Mesenchymal stem cell (in vitro differentiated cells and primary cell): ENCODE results near the gene RNF17.

ENCODE experiments used
- DNase-seq: peaks from one replicate; pipeline ENCODE4 v3.0.0-alpha.2; 2013
- H2AFZ ChIP-seq: one replicate; pipeline ENCODE4 v1.6.1; 2013; ENCODE audit warnings: low read depth, mild to moderate bottlenecking, control low read depth, inconsistent platforms, low read length, moderate library complexity
- H2AK5ac ChIP-seq: 2 replicates; pipeline ENCODE4 v1.6.1; 2013; ENCODE audit warnings: low read length, moderate library complexity, mild to moderate bottlenecking, inconsistent platforms; ENCODE audit not compliant: severe bottlenecking
- H2BK120ac ChIP-seq: one replicate; pipeline ENCODE4 v1.6.1; 2013; ENCODE audit warnings: low read depth, mild to moderate bottlenecking, inconsistent platforms, low read length, moderate library complexity
- H2BK12ac ChIP-seq, 2 experiments: one replicate each; pipeline ENCODE4 v1.6.1; 2013; ENCODE audit warnings: inconsistent platforms in 2 of 2, low read length in 2 of 2, mild to moderate bottlenecking in 2 of 2, moderate library complexity in 2 of 2, control low read depth in 1 of 2
- H2BK15ac ChIP-seq: one replicate; pipeline ENCODE4 v1.6.1; 2013; ENCODE audit warnings: mild to moderate bottlenecking, low read depth, inconsistent platforms; ENCODE audit not compliant: poor library complexity, severe bottlenecking
- H2BK5ac ChIP-seq: 2 replicates; pipeline ENCODE4 v1.6.1; 2013; ENCODE audit warnings: low read depth, mild to moderate bottlenecking, low read length, control low read depth, inconsistent platforms; ENCODE audit not compliant: poor library complexity, severe bottlenecking
- H3K14ac ChIP-seq, 2 experiments: one replicate each; pipeline ENCODE4 v1.6.1; 2013; ENCODE audit warnings: inconsistent platforms in 2 of 2, low read length in 2 of 2, control low read depth in 1 of 2, mild to moderate bottlenecking in 1 of 2, moderate library complexity in 1 of 2
- H3K18ac ChIP-seq, 2 experiments: one replicate each; pipeline ENCODE4 v1.6.1; 2013; ENCODE audit warnings: inconsistent platforms in 2 of 2, low read length in 2 of 2, control low read depth in 1 of 2, low read depth in 1 of 2, mild to moderate bottlenecking in 1 of 2
- H3K23ac ChIP-seq, 2 experiments: one replicate each; pipeline ENCODE4 v1.6.1; 2013; ENCODE audit warnings: inconsistent platforms in 2 of 2, low read length in 2 of 2, mild to moderate bottlenecking in 2 of 2, moderate library complexity in 2 of 2, control low read depth in 1 of 2
- H3K27ac ChIP-seq: 2 replicates; pipeline ENCODE4 v1.5.1; 2013; ENCODE audit warnings: mild to moderate bottlenecking, moderate library complexity, low read length, control low read depth, inconsistent platforms; ENCODE audit not compliant: poor library complexity, severe bottlenecking
- H3K27me3 ChIP-seq, 2 experiments: 2 replicates each; pipeline versions ENCODE4 v1.6.1 to v1.7.0; 2013; ENCODE audit warnings: low read length in 2 of 2, mild to moderate bottlenecking in 2 of 2, moderate library complexity in 2 of 2, control low read depth in 1 of 2, inconsistent platforms in 1 of 2; ENCODE audit not compliant: control insufficient read depth in 1 of 2, insufficient read depth in 1 of 2
- H3K36me3 ChIP-seq, 2 experiments: 2 replicates each; pipeline versions ENCODE4 v1.6.1 to v1.7.0; 2013; ENCODE audit warnings: low read length in 2 of 2, control low read depth in 1 of 2, inconsistent platforms in 1 of 2, low read depth in 1 of 2, mild to moderate bottlenecking in 1 of 2; ENCODE audit not compliant: insufficient read depth in 2 of 2, control insufficient read depth in 1 of 2
- H3K4ac ChIP-seq, 2 experiments: one replicate each; pipeline ENCODE4 v1.6.1; 2013; ENCODE audit warnings: inconsistent platforms in 2 of 2, low read length in 2 of 2, mild to moderate bottlenecking in 2 of 2, moderate library complexity in 2 of 2, control low read depth in 1 of 2, low read depth in 1 of 2
- H3K4me1 ChIP-seq: 2 replicates; pipeline ENCODE4 v1.6.1; 2013; ENCODE audit warnings: low read depth, low read length, control low read depth; ENCODE audit not compliant: control insufficient read depth, insufficient read depth
- H3K4me2 ChIP-seq: 2 replicates; pipeline ENCODE4 v1.6.1; 2013; ENCODE audit warnings: low read length, mild to moderate bottlenecking, inconsistent platforms; ENCODE audit not compliant: poor library complexity, severe bottlenecking
- H3K4me3 ChIP-seq, 2 experiments: 2 replicates each; pipeline versions ENCODE4 v1.5.1 to v1.7.0; 2013; ENCODE audit warnings: low read length in 2 of 2, mild to moderate bottlenecking in 2 of 2, control low read depth in 1 of 2, low read depth in 1 of 2; ENCODE audit not compliant: insufficient read depth in 1 of 2
- H3K79me1 ChIP-seq: replicated peaks from 2 replicates; pipeline ENCODE4 v1.6.1; 2013; ENCODE audit warnings: mild to moderate bottlenecking, control low read depth, low read length, inconsistent platforms; ENCODE audit not compliant: poor library complexity, severe bottlenecking
- H3K9ac ChIP-seq: 2 replicates; pipeline ENCODE4 v1.7.0; 2013; ENCODE audit warnings: mild to moderate bottlenecking, low read length, moderate library complexity
- H3K9me3 ChIP-seq: 2 replicates; pipeline ENCODE4 v1.7.0; 2013; ENCODE audit warnings: mild to moderate bottlenecking, low read length; ENCODE audit not compliant: control insufficient read depth
- H4K8ac ChIP-seq: one replicate; pipeline ENCODE4 v1.6.1; 2013; ENCODE audit warnings: inconsistent platforms, mild to moderate bottlenecking, low read length, moderate library complexity
- H4K91ac ChIP-seq: one replicate; pipeline ENCODE4 v1.6.1; 2013; ENCODE audit warnings: mild to moderate bottlenecking, low read length, inconsistent platforms
- WGBS: methylation state at CpG from one replicate; pipeline ENCODE4 v1.1.7; 2013; ENCODE audit warnings: mixed read lengths; 5-methylcytosine and 5-hydroxymethylcytosine counted together

Gene RNF17

DNA sequence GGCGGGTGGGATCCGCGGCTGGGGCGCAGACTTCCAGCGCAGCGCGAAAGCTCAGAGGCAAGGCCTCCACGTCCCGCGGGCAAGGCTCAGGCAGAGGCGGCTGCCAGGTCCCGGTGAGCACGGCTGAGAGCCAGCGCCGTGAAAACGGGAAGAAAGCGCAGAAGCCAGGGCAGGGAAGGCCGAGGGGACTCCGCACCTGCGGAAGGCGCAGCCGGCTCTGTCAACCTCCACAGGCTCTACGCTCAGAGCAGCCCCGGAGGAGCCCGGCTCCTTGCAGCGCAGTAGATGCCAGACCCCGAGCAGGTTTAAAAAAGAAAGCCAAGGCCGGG is 131.0 kb downstream of the RNF17 start:
- H3K27me3 ChIP-seq, result no peaks in the 10 kb centered on the region
- no peak overlapping the region for H3K14ac ChIP-seq
- H3K27ac ChIP-seq, result no peak overlapping the region
- H3K79me1 ChIP-seq, result peaks cover 16% of the 10 kb centered on the region
- no peak overlapping the region for H2BK120ac ChIP-seq
- H2BK12ac ChIP-seq, result no peak overlapping the region
- H2AFZ ChIP-seq, result no peak overlapping the region
- peak overlapping the region; percentile 17 for H4K8ac ChIP-seq
- peaks cover 13 to 32% of the 10 kb centered on the region in 2 experiments for H3K36me3 ChIP-seq
- no peak overlapping the region for H3K18ac ChIP-seq
- no peak overlapping the region for H2BK15ac ChIP-seq
- no peak for DNase-seq
- no peak overlapping the region for H2AK5ac ChIP-seq
- no peak overlapping the region for H3K9ac ChIP-seq
- H3K4me2 ChIP-seq, result no peak overlapping the region
- H3K4me3 ChIP-seq, result no peak overlapping the region
- no peaks in the 10 kb centered on the region for H3K9me3 ChIP-seq
- no peak overlapping the region for H2BK5ac ChIP-seq
- no peak overlapping the region for H3K4ac ChIP-seq
- peaks cover 3% of the 10 kb centered on the region for H3K4me1 ChIP-seq
- WGBS, result 98% methylated on average over 28 of the region's 28 CpGs
- no peak overlapping the region for H3K23ac ChIP-seq
- H4K91ac ChIP-seq, result no peak overlapping the region

DNA sequence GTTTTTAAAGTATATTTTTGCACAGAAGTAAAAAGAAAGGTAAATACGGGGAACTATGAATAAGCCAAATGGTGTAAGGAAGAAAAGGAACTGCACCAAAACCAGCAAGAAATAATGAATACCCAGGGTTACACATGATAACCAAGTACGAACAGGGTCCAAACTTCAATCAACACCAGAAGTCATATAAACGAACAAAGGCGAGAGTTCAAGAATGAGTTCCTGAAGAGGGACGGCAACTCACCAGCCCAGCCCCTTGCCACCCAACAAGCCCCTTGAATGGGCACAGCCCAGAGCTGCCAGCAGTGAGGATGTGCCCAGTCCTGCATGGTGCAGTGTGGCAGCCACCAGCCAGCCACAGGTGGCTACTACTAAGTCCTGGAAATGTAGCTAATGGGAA is 132.1 kb downstream of the RNF17 start:
- Histone ChIP-seq H2BK5ac (no peak overlapping the region), H2AFZ (no peak overlapping the region), H3K4me2 (no peak overlapping the region), H3K27ac (no peak overlapping the region), H3K9me3 (no peaks in the 10 kb centered on the region), H3K23ac (no peak overlapping the region), H3K4me1 (peaks cover 3% of the 10 kb centered on the region), H2BK15ac (no peak overlapping the region), H2AK5ac (no peak overlapping the region), H3K4me3 (no peak overlapping the region), H4K91ac (no peak overlapping the region), H3K9ac (no peak overlapping the region), H4K8ac (no peak overlapping the region), H3K36me3 (peaks cover 9 to 25% of the 10 kb centered on the region in 2 experiments), H2BK12ac (no peak overlapping the region), H3K18ac (no peak overlapping the region), H3K14ac (no peak overlapping the region), H2BK120ac (no peak overlapping the region), H3K27me3 (no peaks in the 10 kb centered on the region), H3K4ac (no peak overlapping the region), H3K79me1 (peaks cover 14% of the 10 kb centered on the region)
- WGBS, result 99% methylated on average over 5 of the region's 5 CpGs
- DNase-seq, result no peak

DNA sequence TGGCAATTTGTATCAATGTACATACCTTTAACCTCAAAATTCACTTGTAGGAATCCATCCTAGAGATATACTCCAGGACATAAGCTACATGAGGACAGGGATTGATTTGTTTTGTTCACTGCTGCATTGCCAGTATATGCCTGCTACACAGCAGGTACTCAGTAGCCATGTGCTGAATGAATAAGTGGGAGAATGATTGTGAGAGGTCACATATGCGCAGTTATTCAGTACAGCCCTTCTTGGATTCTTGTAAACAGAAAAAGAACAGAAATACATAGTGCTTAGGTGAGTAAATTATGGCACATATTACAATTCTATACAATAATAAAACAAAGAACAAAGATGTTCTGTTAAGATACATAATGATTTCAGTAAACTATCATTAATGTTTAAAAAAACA is 133.3 kb downstream of the RNF17 start:
- Histone ChIP-seq H2AK5ac (no peak overlapping the region), H2BK12ac (no peak overlapping the region), H2BK120ac (no peak overlapping the region), H3K23ac (no peak overlapping the region), H3K4ac (no peak overlapping the region), H2AFZ (no peak overlapping the region), H3K27me3 (no peaks in the 10 kb centered on the region), H4K8ac (no peak overlapping the region), H3K18ac (no peak overlapping the region), H2BK15ac (no peak overlapping the region), H2BK5ac (no peak overlapping the region), H3K9me3 (no peaks in the 10 kb centered on the region), H4K91ac (no peak overlapping the region), H3K4me3 (no peak overlapping the region), H3K14ac (no peak overlapping the region), H3K9ac (no peak overlapping the region), H3K79me1 (peaks cover 13% of the 10 kb centered on the region), H3K27ac (no peak overlapping the region), H3K4me1 (peaks cover 3% of the 10 kb centered on the region), H3K36me3 (peaks cover 6 to 16% of the 10 kb centered on the region in 2 experiments), H3K4me2 (no peak overlapping the region)
- no peak for DNase-seq
- no CpG with 5 or more reads among the region's 1 CpG for WGBS

DNA sequence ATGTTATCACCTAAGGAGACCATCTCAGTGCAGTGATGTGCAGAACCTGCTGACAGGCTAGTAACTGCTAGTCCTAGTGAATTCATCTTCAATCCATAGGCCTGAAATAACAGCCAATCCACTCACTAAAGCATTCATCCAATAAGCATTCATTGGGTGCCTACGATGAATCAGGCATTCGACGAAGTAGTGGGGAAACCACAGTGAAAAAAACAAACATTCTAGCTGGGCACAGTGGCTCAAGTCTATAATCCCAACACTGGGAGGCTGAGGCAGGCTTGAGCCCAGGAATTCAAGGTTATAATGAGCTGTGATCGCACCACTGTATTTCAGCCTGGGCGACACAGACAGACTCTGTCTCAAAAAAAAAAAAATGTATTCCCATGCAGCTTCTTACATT is 135.6 kb downstream of the RNF17 start:
- no peak overlapping the region for H2BK5ac ChIP-seq
- H3K14ac ChIP-seq, result no peak overlapping the region
- DNase-seq, result peak; percentile 29
- no peaks in the 10 kb centered on the region for H3K9me3 ChIP-seq
- no peak overlapping the region for H2BK120ac ChIP-seq
- H2AFZ ChIP-seq, result no peak overlapping the region
- H3K36me3 ChIP-seq, result peaks cover 4 to 10% of the 10 kb centered on the region in 2 experiments
- 82% methylated on average over 5 of the region's 5 CpGs for WGBS
- no peak overlapping the region for H3K4me3 ChIP-seq
- H2AK5ac ChIP-seq, result no peak overlapping the region
- H3K27me3 ChIP-seq, result no peaks in the 10 kb centered on the region
- peaks cover 6% of the 10 kb centered on the region for H3K79me1 ChIP-seq
- peaks cover 1% of the 10 kb centered on the region for H3K4me1 ChIP-seq
- no peak overlapping the region for H3K18ac ChIP-seq
- no peak overlapping the region for H2BK15ac ChIP-seq
- no peak overlapping the region for H3K4me2 ChIP-seq
- H4K8ac ChIP-seq, result no peak overlapping the region
- no peak overlapping the region for H3K9ac ChIP-seq
- no peak overlapping the region for H3K27ac ChIP-seq
- no peak overlapping the region for H4K91ac ChIP-seq
- no peak overlapping the region for H3K23ac ChIP-seq
- no peak overlapping the region for H2BK12ac ChIP-seq
- no peak overlapping the region for H3K4ac ChIP-seq
